ENCODE results near the gene A1CF. TPM values are rescaled to one million over a fixed set of nuclear protein-coding genes. Genes with fewer than 3 reads are reported as not detected.

The A1CF gene, protein sequence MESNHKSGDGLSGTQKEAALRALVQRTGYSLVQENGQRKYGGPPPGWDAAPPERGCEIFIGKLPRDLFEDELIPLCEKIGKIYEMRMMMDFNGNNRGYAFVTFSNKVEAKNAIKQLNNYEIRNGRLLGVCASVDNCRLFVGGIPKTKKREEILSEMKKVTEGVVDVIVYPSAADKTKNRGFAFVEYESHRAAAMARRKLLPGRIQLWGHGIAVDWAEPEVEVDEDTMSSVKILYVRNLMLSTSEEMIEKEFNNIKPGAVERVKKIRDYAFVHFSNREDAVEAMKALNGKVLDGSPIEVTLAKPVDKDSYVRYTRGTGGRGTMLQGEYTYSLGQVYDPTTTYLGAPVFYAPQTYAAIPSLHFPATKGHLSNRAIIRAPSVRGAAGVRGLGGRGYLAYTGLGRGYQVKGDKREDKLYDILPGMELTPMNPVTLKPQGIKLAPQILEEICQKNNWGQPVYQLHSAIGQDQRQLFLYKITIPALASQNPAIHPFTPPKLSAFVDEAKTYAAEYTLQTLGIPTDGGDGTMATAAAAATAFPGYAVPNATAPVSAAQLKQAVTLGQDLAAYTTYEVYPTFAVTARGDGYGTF
- not detected for total RNA-seq

DNA sequence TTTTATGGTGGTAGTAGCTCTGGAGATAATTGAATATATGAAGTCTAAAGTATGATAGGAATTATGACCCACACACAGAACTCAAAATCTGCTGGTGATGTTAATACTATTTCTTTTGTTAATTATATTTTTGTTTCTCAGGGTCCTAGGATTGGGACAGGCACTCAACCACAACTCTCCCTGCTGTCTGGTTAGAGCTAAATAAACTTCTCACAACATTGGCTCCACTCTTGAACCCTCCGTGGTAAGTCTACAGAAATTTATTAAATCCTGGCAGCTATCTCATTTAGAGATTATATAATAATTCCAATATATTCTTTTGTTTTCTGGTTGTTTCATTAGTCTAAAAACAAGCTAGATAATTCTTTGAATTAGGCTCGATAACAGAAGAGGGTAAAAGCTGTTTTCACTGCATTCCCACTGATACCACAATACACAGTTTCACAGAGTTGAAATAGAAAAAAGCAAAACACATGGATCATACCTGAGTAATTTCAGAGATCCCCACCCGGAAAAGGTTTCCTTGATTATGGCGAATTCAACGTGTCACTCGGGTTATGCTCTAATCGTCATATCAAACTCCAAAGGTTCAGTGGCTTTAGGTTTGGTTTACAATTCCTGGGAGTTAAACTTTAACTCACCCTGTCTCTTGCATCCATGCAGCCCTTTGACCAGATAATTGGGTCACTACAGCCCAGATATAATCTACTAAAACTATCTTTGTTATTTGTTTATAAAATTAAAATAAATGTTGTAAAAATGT lies at the start of gene A1CF:
A1CF (minus strand) TSS at position 531 of the 763 bp plus-strand sequence. CDS start 25,687 bp downstream, outside the sequence.

Other genes starting within 250 kb of the A1CF start
- gene ASAH2B, start 145.7 kb downstream of the A1CF start, total RNA-seq: 12.2 TPM
- 29.5 TPM for gene PRKG1, start 188.9 kb upstream of the A1CF start, total RNA-seq